ENCODE measurements around the gene SMG6. TPM values are rescaled to one million over a fixed set of nuclear protein-coding genes. Genes with fewer than 3 reads are reported as not detected.
A peak's percentile ranks its signal among the peaks of the same experiment; 100 is the strongest.

The SMG6 gene
- total RNA-seq, 1 donor: 42.7 TPM

DNA sequence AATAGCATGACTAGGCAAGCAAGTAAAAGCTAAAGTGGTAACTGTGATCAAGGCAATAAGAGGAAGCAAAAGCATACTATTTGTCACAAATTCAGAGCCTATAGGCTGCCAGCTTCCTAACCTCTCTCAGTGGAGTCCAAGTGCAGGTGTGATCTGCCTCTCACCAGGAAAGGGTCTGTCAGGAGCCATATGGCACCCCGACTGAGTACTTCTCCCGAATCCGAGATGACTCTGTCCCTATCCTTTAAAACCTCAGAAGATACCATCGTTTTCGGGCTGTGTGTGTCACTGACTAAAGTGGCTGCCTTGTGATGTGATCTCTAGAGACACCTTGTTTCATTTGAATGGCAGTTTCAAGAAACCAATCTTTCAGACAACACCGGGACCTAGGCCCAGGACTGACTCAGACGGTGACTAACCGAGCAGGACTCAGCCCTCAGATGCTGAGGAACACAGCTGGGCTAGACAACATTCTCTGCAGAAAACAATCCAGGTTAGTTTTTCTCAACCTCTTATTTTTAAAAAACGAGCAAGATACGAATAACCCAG lies 63.6 kb downstream of the SMG6 start:
- Histone ChIP-seq H3K4me2 (ENCODE audit: insufficient read depth, low read length) (peak overlapping the region; percentile 86), H3K36me3 (ENCODE audit: insufficient read depth, low read length) (peaks cover 19% of the 10 kb centered on the region), H3K79me2 (ENCODE audit: insufficient read depth, low read length) (no peaks in the 10 kb centered on the region), H3K9me3 (ENCODE audit: low read depth, low read length) (no peaks in the 10 kb centered on the region), H3K27me3 (ENCODE audit: insufficient read depth, low read length) (no peaks in the 10 kb centered on the region), H2AFZ (ENCODE audit: low read length) (no peak overlapping the region), H4K20me1 (ENCODE audit: insufficient read depth, low read length) (no peaks in the 10 kb centered on the region), H3K27ac (ENCODE audit: low read depth, low read length) (peak overlapping the region; percentile 99), H3K4me3 (ENCODE audit: insufficient read depth, low read length) (peak overlapping the region; percentile 55), H3K4me1 (ENCODE audit: insufficient read depth, low read length) (peaks cover 84% of the 10 kb centered on the region)
- peak; percentile 54 for DNase-seq (ENCODE audit: insufficient read length, low spot score, missing footprints)
- TF ChIP-seq CTCF (IDR thresholded peaks at IDR 0.05; ENCODE audit: extremely low read depth, low read depth, low read length): no peak

- peak; percentile 19 for DNase-seq (ENCODE audit: insufficient read length, low spot score, missing footprints)
- Histone ChIP-seq H4K20me1 (ENCODE audit: insufficient read depth, low read length) (no peaks in the 10 kb centered on the region), H3K4me2 (ENCODE audit: insufficient read depth, low read length) (peak overlapping the region; percentile 57), H3K27ac (ENCODE audit: low read depth, low read length) (peak overlapping the region; percentile 99), H3K4me1 (ENCODE audit: insufficient read depth, low read length) (peaks cover 80% of the 10 kb centered on the region), H3K36me3 (ENCODE audit: insufficient read depth, low read length) (peaks cover 20% of the 10 kb centered on the region), H2AFZ (ENCODE audit: low read length) (no peak overlapping the region), H3K27me3 (ENCODE audit: insufficient read depth, low read length) (no peaks in the 10 kb centered on the region), H3K9me3 (ENCODE audit: low read depth, low read length) (no peaks in the 10 kb centered on the region), H3K79me2 (ENCODE audit: insufficient read depth, low read length) (no peaks in the 10 kb centered on the region), H3K4me3 (ENCODE audit: insufficient read depth, low read length) (no peak overlapping the region)
- TF ChIP-seq CTCF (IDR thresholded peaks at IDR 0.05; ENCODE audit: extremely low read depth, low read depth, low read length): no peak
Observed at GRCh38 chr17:2239170-2239551, 64.4 kb downstream of the SMG6 start.

GRCh38 chr17:2238432-2239169 lies 65.0 kb downstream of the SMG6 start:
- H3K4me1 ChIP-seq (ENCODE audit: insufficient read depth, low read length): peaks cover 78% of the 10 kb centered on the region

More at GRCh38 chr17:2238432-2239169, 65.0 kb downstream of the SMG6 start:
- H3K36me3 ChIP-seq (ENCODE audit: insufficient read depth, low read length): peaks cover 16% of the 10 kb centered on the region
- DNase-seq (ENCODE audit: insufficient read length, low spot score, missing footprints): no peak
- no peaks in the 10 kb centered on the region for H3K9me3 ChIP-seq (ENCODE audit: low read depth, low read length)
- no peak for TF ChIP-seq CTCF (IDR thresholded peaks at IDR 0.05; ENCODE audit: extremely low read depth, low read depth, low read length)
- H3K27me3 ChIP-seq (ENCODE audit: insufficient read depth, low read length): no peaks in the 10 kb centered on the region
- peak overlapping the region; percentile 4 for H3K4me3 ChIP-seq (ENCODE audit: insufficient read depth, low read length)
- no peak overlapping the region for H2AFZ ChIP-seq (ENCODE audit: low read length)
- no peaks in the 10 kb centered on the region for H3K79me2 ChIP-seq (ENCODE audit: insufficient read depth, low read length)
- peak overlapping the region; percentile 99 for H3K27ac ChIP-seq (ENCODE audit: low read depth, low read length)
- H4K20me1 ChIP-seq (ENCODE audit: insufficient read depth, low read length): no peaks in the 10 kb centered on the region
- H3K4me2 ChIP-seq (ENCODE audit: insufficient read depth, low read length): peak overlapping the region; percentile 57

All from osteoblast (primary cell).